GM18870 (cell line): Measurements from ENCODE around the gene TNFRSF12A.

Experiments
- ATAC-seq: cut with Tn5 transposase; IDR thresholded peaks from one replicate; pipeline ENCODE4 v1.9.1; 2021; ENCODE audit warnings: moderate library complexity; ENCODE audit not compliant: unreplicated experiment

TNFRSF12A gene

DNA sequence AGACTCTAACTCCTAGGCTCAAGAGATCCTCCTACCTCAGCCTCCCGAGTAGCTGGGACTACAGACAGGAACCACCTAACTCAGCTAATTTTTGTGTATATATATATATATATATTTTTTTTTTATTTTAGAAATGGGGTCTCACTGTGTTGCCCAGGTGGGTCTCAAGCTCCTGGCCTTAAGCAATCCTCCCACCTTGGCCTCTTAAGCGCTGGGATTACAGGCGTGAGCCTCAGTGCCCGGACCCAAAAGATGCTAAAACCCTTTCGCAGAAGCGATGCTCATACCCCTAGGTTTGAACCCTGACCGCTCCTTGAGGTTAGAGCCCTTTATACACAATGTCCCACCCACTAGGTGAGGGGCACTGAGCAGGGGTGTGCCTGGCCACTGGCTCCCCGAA lies 9.7 kb upstream of the TNFRSF12A start:
- ATAC-seq = no peak

DNA sequence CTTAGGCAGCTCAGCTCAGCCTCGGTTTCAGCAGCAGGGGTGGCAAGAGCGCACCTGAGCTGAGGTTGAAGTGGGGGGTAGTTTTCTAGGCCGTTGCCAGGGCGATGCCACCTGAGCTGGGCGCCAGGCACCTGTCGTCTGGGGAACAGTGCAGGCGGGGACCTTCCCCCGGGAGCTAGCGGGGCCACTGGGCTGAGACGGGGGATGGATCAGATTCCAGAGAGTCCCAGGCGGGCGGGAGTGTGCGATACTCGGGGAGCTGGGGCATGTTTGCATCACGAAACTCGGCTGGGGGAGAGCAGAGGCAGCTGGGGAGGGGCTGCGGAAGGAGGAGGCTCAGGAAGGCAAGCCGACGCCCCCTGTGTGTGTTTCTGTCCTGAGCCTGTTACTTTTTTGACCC lies 7.9 kb upstream of the TNFRSF12A start:
- ATAC-seq = no peak

DNA sequence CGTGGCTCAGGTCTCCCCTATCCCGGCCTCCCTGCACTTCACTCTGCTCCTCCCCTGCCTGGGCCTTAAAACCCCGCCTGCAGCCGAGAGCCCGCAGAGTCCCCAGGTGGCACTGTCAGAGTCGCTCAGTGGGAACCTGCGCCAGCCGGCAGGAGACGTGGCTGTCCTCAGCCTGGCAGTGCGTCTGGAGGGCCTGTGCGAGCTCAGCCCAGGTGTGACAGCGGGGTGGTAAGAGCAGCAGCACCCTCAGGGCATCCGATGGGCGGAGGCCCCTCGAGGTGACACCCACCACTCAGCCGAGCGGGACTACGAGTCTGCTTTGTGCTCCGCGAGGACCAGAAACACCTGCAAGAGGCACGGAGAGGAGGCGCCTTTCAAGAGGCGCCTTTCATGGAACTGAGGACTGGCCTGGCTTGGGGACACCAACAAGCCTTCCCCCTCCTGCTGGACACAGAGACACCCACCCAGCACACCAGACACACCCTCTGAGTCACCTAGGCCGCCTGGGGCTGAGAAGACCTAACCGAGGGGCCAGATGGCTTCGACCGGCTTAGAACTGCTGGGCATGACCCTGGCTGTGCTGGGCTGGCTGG lies 7.2 kb upstream of the TNFRSF12A start, which contains the start of gene CLDN9:
TSS of gene CLDN9 (plus strand) at position 96 of the 593 bp plus-strand sequence. CDS start at position 536, 440 bp downstream.
- no peak for ATAC-seq

DNA sequence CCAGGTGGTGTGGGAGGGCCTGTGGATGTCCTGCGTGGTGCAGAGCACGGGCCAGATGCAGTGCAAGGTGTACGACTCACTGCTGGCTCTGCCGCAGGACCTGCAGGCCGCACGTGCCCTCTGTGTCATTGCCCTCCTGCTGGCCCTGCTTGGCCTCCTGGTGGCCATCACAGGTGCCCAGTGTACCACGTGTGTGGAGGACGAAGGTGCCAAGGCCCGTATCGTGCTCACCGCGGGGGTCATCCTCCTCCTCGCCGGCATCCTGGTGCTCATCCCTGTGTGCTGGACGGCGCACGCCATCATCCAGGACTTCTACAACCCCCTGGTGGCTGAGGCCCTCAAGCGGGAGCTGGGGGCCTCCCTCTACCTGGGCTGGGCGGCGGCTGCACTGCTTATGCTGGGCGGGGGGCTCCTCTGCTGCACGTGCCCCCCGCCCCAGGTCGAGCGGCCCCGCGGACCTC lies 6.6 kb upstream of the TNFRSF12A start:
- ATAC-seq = no peak

DNA sequence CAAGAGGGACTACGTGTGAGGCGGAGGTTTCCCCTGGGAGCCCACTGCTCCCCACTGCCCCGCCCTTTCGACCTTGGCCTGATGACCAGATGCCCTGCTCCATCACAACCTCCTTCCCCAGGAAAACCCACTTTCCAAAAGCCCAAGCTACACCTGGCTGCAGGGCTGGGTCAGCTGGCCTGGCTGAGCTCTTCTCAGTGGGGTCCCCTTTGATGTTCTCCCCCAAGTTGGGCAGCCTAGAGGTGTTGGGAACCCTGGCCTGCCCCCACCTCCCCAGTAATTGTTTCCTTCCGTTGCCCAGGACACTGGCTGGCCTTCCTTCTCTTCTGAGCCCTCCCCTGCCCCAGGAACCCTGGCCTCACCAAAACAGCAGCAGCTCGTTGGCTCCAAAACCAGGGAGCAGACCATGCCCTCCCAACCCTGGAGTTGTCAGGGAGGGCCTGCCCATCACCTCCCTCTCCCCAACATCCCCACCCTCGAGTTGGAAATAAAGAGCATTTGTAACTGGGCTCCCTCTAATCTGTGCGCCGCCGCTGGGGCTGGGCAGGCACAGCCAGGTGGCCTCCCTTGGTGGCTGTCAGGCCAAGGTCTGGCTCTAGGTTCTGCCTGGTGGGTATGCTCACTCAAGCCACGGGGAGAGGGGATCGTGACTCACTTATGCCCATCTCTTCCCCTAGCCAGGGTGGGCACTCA lies 6.0 kb upstream of the TNFRSF12A start:
- ATAC-seq = no peak

DNA sequence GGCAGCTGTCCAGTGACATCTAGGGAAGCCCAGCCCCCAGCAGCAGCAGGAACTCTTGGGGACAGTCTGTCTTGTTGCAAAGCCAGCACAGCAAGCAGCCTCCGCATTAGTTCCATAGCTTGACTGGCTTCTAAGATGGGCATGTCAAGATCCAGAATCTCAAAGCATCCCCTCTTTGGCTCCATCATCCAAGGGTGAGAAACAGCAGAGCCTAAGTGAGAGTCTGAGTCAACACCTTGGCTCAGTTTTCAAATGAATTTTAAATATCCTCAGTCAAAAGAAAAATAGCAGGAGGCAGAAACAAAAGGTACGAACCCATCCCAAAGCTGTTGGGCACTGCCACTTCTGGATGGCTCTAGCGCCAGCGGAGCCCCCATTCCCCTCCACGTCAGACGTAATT lies 5.2 kb upstream of the TNFRSF12A start:
- no peak for ATAC-seq

DNA sequence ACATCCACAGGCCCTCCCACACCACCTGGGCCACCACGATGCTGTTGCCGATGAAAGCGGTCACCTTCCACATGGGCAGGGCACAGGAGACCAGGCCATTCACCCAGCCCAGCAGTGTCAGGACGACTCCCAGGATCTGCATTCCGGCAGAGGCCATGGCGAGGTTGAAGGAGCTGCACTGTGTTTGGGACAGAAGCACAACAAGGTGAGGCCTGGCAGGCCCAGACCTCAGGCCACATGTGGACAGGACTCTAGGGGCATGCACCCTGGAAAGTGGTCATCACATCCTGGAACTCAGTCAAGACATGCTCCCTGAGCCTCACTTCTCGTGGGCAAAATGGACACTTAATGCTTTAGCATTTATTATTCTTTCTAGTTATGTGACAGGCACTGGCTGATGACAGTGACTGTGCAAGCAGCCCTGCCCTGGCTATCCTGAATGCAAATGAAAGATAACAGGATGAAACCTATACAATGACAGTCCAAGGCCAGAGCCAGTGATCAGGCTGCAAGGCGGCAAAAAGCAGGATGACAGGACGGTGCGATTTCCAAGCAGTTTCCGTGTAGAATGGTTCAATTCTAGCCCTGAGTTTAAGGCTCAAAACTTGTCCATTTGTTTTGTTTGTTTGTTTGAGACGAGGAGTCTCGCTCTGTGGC lies 4.2 kb upstream of the TNFRSF12A start:
- no peak for ATAC-seq

DNA sequence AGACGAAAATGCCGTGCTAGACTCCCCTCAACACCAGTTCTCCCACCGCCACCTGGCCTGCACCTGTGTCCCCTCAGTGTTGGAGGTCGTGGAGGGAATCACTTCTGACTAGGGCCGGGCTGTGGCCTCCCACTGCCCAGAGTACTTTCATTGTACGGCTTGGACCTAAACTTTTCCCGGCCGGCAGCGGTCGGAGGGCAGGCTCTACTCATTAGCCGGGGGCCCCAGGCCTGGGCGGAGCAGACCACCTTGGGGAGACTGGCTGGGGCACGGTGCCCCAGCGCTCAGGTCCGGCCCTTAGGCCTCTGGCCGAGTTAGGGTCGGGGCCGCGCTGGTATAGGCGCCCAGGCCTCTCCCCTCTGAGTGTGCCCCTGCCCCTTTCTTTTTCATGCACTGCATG lies 2.8 kb upstream of the TNFRSF12A start:
- ATAC-seq = no peak

DNA sequence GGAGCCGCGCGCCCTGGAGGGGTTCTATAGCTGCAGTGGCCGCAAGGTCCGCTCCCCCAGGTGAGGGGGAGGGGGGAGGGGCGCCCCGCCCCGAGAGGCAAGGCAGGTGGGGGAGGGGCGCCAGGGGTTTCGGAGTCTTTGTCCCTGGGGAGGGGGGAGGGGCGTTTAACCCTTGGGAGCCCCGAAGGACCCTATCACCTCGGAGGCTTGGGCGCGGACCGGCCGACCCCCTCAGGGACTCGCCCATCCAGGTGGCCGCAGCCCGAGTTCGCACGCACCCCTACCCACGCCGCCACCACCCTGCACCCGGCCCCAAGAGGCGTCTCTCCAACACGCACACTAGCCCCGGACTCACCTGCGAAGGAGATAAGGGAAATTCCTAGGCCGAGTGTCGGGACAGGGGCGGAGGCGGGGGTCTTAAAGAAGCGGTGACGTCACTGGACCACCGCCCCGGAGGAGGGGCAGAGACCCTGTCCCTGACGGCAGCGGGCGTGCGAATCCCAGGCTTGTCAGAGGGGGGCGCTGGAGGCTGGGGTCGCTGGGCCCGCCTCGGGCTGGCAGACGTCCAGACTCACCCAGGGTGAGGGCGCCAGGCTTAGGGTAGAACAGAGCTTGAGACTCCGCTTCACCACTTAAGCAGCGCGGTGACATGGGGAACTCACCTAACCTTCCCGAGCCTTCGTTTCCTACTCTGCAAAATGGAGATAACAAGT lies 2.2 kb upstream of the TNFRSF12A start, which contains the start of gene CLDN6:
TSS of gene CLDN6 (minus strand) at position 390 of the 713 bp plus-strand sequence. CDS start 2,162 bp downstream, outside the sequence.
- ATAC-seq = no peak

DNA sequence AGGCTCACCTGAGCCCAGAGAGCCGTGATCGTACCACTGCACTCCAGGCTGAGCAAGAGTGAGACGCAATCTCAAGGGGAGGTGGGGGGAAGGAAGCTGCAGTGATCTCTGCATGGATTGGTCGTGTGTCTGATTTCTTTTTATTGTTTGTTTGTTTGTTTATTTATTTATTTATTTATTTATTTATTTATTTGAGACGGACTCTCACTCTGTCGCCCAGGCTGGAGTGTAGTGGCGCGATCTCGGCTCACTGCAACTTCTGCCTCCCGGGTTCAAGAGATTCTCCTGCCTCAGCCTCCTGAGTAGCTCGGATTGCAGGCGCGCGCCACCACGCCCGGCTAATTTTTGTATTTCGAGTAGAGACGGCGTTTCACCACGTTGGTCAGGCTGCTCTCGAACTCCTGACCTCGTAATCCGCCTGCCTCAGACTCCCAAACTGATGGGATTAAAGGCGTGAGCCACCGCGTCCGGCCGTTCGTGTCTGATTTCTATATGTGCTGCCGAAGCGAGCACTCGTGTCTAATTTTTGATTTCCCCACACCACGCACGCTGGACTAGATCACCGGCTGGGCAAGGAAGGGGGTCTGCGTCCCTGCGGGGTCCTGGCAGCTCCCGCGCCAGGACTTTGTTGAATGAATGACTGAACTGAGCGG lies 448 bp upstream of the TNFRSF12A start:
- no peak for ATAC-seq

DNA sequence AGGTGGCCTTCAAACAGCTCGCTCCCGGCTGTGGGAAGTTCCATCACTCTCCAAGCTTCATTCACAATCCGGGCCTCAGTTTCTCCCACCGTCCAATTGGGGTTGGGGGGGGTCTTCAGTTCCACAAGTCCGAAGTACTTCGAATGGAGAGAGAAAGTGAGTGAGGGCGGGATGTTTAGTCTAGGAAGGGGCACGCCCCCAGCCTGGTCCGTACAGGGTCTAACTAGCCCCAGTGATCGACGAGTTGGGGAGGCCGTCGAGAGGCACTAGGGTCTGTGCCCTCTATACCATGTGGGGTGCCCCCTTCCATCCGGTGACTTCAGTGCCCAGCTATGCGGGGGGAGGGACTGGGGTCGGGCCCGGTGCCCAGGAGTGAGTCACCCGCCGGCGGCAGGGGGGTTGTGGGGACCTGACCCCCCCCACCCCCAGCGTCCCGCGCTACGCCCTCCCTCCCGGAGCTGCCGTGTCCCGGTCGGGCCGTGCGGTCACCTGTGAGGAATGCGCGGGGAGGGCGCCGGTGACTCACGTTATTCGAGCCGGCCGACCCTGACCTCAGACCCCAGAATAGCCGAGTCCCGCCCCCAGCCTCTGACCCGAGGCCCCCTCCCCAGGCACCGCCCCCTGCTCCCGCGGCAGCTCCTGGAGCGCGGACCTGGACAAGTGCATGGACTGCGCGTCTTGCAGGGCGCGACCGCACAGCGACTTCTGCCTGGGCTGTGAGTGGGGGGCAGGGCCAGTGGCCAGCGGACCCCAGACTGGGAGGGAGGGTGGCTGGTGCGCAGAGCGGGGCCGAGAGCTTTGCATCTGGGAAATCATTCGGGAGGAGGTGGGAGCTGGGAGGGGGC lies 658 bp downstream of the TNFRSF12A start:
- no peak for ATAC-seq

DNA sequence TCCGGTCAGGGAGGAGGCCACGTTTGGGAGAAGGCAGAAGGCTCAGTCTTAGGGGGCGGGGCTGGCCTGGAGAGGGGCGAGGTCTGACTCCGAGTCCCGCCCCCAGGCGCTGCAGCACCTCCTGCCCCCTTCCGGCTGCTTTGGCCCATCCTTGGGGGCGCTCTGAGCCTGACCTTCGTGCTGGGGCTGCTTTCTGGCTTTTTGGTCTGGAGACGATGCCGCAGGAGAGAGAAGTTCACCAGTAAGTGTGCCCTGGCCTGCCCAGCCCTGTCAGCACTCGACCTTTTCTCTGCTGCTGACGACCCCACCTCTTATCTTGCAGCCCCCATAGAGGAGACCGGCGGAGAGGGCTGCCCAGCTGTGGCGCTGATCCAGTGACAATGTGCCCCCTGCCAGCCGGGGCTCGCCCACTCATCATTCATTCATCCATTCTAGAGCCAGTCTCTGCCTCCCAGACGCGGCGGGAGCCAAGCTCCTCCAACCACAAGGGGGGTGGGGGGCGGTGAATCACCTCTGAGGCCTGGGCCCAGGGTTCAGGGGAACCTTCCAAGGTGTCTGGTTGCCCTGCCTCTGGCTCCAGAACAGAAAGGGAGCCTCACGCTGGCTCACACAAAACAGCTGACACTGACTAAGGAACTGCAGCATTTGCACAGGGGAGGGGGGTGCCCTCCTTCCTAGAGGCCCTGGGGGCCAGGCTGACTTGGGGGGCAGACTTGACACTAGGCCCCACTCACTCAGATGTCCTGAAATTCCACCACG lies 1.5 kb downstream of the TNFRSF12A start:
- no peak for ATAC-seq

DNA sequence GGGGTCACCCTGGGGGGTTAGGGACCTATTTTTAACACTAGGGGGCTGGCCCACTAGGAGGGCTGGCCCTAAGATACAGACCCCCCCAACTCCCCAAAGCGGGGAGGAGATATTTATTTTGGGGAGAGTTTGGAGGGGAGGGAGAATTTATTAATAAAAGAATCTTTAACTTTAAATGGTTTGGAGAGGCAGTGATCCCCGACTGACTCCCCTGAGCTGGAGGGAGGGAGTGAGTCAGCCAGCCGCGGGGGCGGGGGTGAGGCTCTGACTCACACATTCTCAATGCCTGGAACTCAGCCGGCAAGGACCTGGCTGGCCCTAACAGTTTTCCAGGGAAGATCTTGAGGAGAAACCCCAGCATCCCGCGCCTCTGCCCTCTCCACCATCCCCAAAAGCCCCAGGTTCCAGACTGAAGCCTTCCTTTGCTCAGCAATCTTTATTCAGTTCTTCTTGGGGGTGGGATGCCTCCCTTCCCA lies 2.1 kb downstream of the TNFRSF12A start:
- ATAC-seq = no peak

DNA sequence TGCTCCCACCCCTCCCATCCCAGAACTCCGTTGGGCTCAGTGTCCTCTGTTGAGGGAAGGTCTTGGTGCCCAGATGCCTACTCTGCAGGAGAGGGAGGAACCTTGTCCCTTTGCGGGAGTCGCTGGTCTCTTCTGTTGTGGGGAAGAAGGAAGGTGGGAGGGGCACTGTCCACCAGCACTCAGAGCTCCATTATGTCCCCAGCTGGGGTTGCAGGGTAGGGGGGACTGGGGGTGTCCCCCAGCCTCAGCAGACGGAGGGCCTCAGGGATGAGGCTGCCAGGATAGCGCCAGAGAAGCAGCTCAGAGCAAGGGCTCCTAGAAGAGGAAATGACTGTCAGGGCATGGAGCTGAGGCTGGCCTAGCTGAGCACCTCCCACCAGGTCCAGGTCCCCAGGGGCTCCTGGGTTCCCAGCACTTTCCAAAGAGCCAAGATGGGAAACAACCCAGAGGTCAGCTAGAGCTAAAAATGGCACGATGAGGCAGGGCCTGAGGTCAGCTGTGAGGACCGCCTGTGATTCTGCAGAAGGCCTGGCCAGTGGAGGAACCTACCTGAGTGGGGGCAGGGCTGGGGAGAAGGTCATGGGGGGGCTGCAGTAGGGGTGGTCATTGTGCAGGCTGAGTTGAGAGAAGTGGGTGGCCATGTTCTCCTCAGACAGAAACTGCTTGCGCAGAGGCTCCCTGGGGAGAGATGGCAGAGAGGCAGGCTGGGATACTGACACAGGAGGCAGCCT lies 2.7 kb downstream of the TNFRSF12A start:
- no peak for ATAC-seq

DNA sequence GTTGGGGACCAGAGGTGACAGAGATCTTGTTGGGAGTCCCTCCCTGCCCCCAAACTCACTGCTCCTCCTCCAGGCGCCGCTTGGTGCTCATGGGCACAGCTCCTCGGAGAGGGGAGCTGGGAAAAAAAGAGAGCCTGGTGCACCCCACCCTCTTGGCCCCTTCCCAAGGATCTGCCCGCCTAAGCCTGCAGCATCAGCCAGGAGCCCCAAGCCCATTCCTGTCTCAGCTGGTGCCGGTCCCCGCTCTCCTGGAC lies 3.2 kb downstream of the TNFRSF12A start:
- no peak for ATAC-seq

DNA sequence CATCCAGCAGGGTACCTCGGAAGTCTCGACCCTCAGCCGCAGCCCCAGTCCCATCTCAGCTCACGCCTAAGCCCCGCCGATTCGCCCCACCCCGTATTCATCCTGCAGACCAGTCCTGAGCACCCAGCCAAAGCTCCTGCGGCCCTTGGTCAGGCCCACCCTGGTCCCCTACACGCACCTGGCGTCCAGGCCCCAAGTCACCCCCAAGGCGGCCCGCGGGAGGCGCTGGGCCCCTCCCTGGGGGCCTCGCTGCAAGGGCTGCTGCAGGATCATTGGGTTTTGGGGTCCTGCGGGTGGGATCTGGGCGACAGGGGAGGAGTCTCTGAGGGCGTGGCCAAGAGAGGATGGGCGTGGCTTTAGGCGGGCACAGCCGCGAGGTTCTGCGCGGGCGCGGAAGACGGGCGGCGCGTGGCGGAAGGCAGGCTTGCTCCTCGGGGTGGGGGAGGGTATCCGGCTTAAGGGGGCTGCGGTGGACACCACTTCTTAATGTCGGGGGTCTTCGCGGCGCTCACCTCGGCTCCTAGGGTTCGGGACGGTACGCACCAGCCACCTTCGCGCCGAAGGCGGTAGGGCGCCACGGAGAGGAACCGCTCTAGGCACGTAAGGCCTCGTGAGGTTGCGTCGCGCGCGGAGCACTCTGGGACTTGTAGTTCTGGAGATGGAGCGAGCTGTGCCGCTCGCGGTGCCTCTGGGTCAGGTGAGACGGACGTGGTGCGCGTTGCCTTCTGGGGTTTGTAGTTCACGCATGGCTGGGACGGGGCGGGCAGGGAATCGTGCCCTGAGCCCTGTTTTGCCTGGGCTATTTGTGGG lies 3.7 kb downstream of the TNFRSF12A start, which contains the start of the genes HCFC1R1 and THOC6:
TSS of gene HCFC1R1 (minus strand) at position 274 of the 810 bp plus-strand sequence. CDS start at position 273, 1 bp downstream.
TSS of gene THOC6 (plus strand) at position 367 of the 810 bp plus-strand sequence. CDS start at position 659, 292 bp downstream.
- peak; percentile 66 for ATAC-seq
